Right lobe of liver (tissue), 6 donors: ENCODE measurements around the gene MSS51. TPM values are rescaled to one million over a fixed set of nuclear protein-coding genes. Genes with fewer than 3 reads are reported as not detected.
A peak's percentile ranks its signal among the peaks of the same experiment; 100 is the strongest.

Experiments
- ATAC-seq, 4 donors: fragments of 200-7000 bp; cut with Tn5 transposase; one replicate each; pipeline ENCODE4 v1.9.1; 2020; ENCODE audit warnings: mild to moderate bottlenecking in 4 of 4, moderate library complexity in 4 of 4
- DNase-seq, 3 donors: peaks; one replicate each; pipeline ENCODE4 v3.0.0-alpha.2; 2020
- H3K27ac ChIP-seq, 3 donors: fragments of 200-600 bp; one replicate each; pipeline ENCODE4 v1.8.0; 2022
- H3K27me3 ChIP-seq, 2 donors: fragments of 200-600 bp; one replicate each; pipeline ENCODE4 v1.8.0; 2022
- H3K36me3 ChIP-seq, 4 donors: fragments of 200-600 bp; sonication (generic) in 1 of 4; one replicate each; pipeline versions ENCODE4 v1.5.1 to v1.8.0; 2017 to 2022; ENCODE audit warnings: control low read depth in 1 of 4
- H3K4me1 ChIP-seq, 4 donors: fragments of 200-600 bp; sonication (generic) in 1 of 4; one replicate each; pipeline versions ENCODE4 v1.5.1 to v1.8.0; 2017 to 2022; ENCODE audit warnings: control low read depth in 1 of 4
- H3K4me3 ChIP-seq, 3 donors: fragments of 200-600 bp; one replicate each; pipeline ENCODE4 v1.8.0; 2022
- H3K9me3 ChIP-seq, 4 donors: fragments of 200-600 bp; sonication (generic) in 1 of 4; one replicate each; pipeline versions ENCODE4 v1.5.1 to v1.8.0; 2017 to 2022; ENCODE audit warnings: control low read depth in 1 of 4
- CTCF ChIP-seq, 4 donors: fragments of 200-600 bp in 3 of 4; fragments of 450-650 bp in 1 of 4; IDR thresholded peaks; one replicate each; pipeline versions ENCODE4 v1.5.1 to v1.8.0; 2016 to 2022; ENCODE audit warnings: antibody characterized with exemption in 4 of 4, mild to moderate bottlenecking in 2 of 4
- POLR2A ChIP-seq: fragments of 450-650 bp; IDR thresholded peaks from one replicate; pipeline ENCODE4 v1.6.1; 2017; ENCODE audit warnings: antibody characterized with exemption, mild to moderate bottlenecking
- WGBS: methylation state at CpG from one replicate; pipeline ENCODE4 v1.1.6; 2018; ENCODE audit warnings: low coverage, low lambda C conversion rate; ENCODE audit not compliant: insufficient coverage; ENCODE audit errors: missing lambda C conversion rate; 5-methylcytosine and 5-hydroxymethylcytosine counted together
- intact Hi-C, 2 donors: fragments of 100-400 bp; cut with DNase I; formaldehyde crosslinking; loops; one replicate each; pipeline versions ENCODE4 v1.11.2 to v1.14.1; 2022
- total RNA-seq, 6 experiments: library from RNA; depleted of rRNA in 2 of 6; stranded (reverse); fragments of >200 nt in 2 of 6; fragmentation: NEBNext Ultra II Directional in 3 of 6; extraction: Animal tissue kit (Norgen Biotek cat#: 25700) in 3 of 6; gene quantifications; one replicate each; pipeline versions ENCODE4 v1.1.0 to v1.2.4, GENCODE V29; 2016 to 2023
- donor health status: DM: no; HTN: yes; CAD: no.
- donor health status: DM: no; HTN: no; CAD: no.
- donor health status: DM: no; HTN: no; CAD: no.
- donor health status: DM: no; HTN: yes; CAD: no.
- donor health status: DM: no; HTN: yes; CAD: no.

MSS51 gene
- total RNA-seq, 6 experiments from 2014 or later: 0.19 to 0.73 (median 0.62) TPM

GRCh38 chr10:73424478-73424877 is 8.9 kb downstream of the MSS51 start:
- DNase-seq: no peak
- Histone ChIP-seq H3K4me3 (no peak overlapping the region), H3K9me3 (no peaks in the 10 kb centered on the region), H3K36me3 (peaks cover 0 to 23% (median 3%) of the 10 kb centered on the region in 4 donors), H3K4me1 (no peaks in the 10 kb centered on the region), H3K27ac (no peak overlapping the region), H3K27me3 (no peaks in the 10 kb centered on the region)
- no peak for TF ChIP-seq POLR2A
- TF ChIP-seq CTCF (IDR thresholded peaks at IDR 0.05): no peak
- 95% methylated on average over 3 of the region's 3 CpGs for WGBS
- no peak for ATAC-seq
- intact Hi-C loops: no loop called here

- Histone ChIP-seq H3K27me3 (no peaks in the 10 kb centered on the region), H3K4me3 (no peak overlapping the region), H3K27ac (no peak overlapping the region), H3K9me3 (no peaks in the 10 kb centered on the region), H3K36me3 (peaks cover 0 to 23% (median 3%) of the 10 kb centered on the region in 4 donors), H3K4me1 (peaks cover 0 to 9% (median 0%) of the 10 kb centered on the region in 4 donors)
- intact Hi-C loops: no loop called here
- DNase-seq (no peak), ATAC-seq (no peak)
- TF ChIP-seq POLR2A: no peak
- no peak for TF ChIP-seq CTCF (IDR thresholded peaks at IDR 0.05)
Observed at GRCh38 chr10:73423309-73423708, 10.1 kb downstream of the MSS51 start.

- intact Hi-C loops: loop anchor here in 1 of 2 donors (10.0 kb wide), 1 partner anchor 78 kb away; the partner anchor contains the start of gene PPP3CB
- 92% methylated on average over 3 of the region's 3 CpGs for WGBS
- no peak overlapping the region for H3K4me3 ChIP-seq
- DNase-seq (no peak), ATAC-seq (no peak)
- TF ChIP-seq CTCF (IDR thresholded peaks at IDR 0.05) (no peak), POLR2A (no peak)
- H3K9me3 ChIP-seq: no peaks in the 10 kb centered on the region
- H3K4me1 ChIP-seq: peaks cover 0 to 17% (median 0%) of the 10 kb centered on the region in 4 donors
- H3K36me3 ChIP-seq: no peaks in the 10 kb centered on the region
- H3K27ac ChIP-seq: no peak overlapping the region
- H3K27me3 ChIP-seq: no peaks in the 10 kb centered on the region
Observed at GRCh38 chr10:73416571-73416970, 16.8 kb downstream of the MSS51 start.

GRCh38 chr10:73414230-73414945 is 19.0 kb downstream of the MSS51 start:
- peak overlapping the region; percentile 89 to 98 (median 98) for H3K27ac ChIP-seq
- no peaks in the 10 kb centered on the region for H3K36me3 ChIP-seq
- no peaks in the 10 kb centered on the region for H3K27me3 ChIP-seq
- no peak for DNase-seq
- 3% methylated on average over 15 of the region's 17 CpGs for WGBS
- H3K9me3 ChIP-seq: no peaks in the 10 kb centered on the region
- H3K4me1 ChIP-seq: peaks cover 0 to 27% (median 0%) of the 10 kb centered on the region in 4 donors
- ATAC-seq: peak in 3 of 4 donors; percentile 10 to 30 (median 20)
- TF ChIP-seq POLR2A: no peak
- TF ChIP-seq CTCF (IDR thresholded peaks at IDR 0.05): no peak
- intact Hi-C loops: loop anchor here in 1 of 2 donors (10.0 kb wide), 1 partner anchor 80 kb away; the partner anchor contains the start of gene PPP3CB
- peak overlapping the region; percentile 70 to 92 (median 90) for H3K4me3 ChIP-seq
